Measurements from ENCODE around the gene ZNF674. TPM values are rescaled to one million over a fixed set of nuclear protein-coding genes. Genes with fewer than 3 reads are reported as not detected.

Gene ZNF674
- total RNA-seq, 1 experiment from 2014 or later, result 9.0 TPM

DNA sequence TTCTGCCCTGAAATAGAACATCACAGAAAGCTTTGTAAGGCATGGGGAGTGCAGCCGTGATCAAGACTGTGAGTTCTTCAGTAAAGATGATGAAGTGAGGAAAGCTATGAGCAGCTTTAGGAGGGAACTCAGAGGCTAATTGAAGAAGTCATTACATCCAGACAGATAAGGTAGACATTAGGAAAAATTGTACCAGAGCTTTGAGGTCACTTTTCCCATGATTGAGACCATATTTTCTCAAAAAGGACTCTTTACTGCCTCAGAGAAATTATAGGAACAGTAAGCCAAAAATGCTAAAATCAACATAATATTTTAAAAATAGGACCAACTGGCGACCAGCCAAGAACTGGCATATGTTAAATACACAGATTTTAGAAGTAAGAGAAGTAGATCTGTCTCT, 39.5 kb upstream of the ZNF674 start:
- Histone ChIP-seq H3K9me3 (ENCODE audit: low read length) (no peaks in the 10 kb centered on the region), H3K4me3 (ENCODE audit: low read length) (no peak overlapping the region), H3K9me2 (replicated peaks; ENCODE audit: low read length) (no peaks in the 10 kb centered on the region), H3K27ac (ENCODE audit: low read length) (no peak overlapping the region), H3F3A (ENCODE audit: low read length, unreplicated experiment) (no peaks in the 10 kb centered on the region), H3K27me3 (ENCODE audit: low read length) (no peaks in the 10 kb centered on the region), H3K79me2 (ENCODE audit: low read length) (peaks cover 66% of the 10 kb centered on the region), H3K4me1 (ENCODE audit: insufficient read depth, low read length) (peaks cover 35% of the 10 kb centered on the region), H4K20me1 (ENCODE audit: low read length) (no peaks in the 10 kb centered on the region), H3K36me3 (ENCODE audit: low read depth, low read length) (no peaks in the 10 kb centered on the region), H3K4me2 (ENCODE audit: low read length) (no peak overlapping the region), H3K9ac (ENCODE audit: low read length) (no peak overlapping the region), H2AFZ (ENCODE audit: low read length) (no peak overlapping the region)
- intact Hi-C loops (cut with micrococcal nuclease), result no loop called here
- POLR2A ChIA-PET (ENCODE audit: unreplicated experiment), result no interaction called here
- CTCF ChIA-PET, result no interaction called here
- TF ChIP-seq, protein P1, sequence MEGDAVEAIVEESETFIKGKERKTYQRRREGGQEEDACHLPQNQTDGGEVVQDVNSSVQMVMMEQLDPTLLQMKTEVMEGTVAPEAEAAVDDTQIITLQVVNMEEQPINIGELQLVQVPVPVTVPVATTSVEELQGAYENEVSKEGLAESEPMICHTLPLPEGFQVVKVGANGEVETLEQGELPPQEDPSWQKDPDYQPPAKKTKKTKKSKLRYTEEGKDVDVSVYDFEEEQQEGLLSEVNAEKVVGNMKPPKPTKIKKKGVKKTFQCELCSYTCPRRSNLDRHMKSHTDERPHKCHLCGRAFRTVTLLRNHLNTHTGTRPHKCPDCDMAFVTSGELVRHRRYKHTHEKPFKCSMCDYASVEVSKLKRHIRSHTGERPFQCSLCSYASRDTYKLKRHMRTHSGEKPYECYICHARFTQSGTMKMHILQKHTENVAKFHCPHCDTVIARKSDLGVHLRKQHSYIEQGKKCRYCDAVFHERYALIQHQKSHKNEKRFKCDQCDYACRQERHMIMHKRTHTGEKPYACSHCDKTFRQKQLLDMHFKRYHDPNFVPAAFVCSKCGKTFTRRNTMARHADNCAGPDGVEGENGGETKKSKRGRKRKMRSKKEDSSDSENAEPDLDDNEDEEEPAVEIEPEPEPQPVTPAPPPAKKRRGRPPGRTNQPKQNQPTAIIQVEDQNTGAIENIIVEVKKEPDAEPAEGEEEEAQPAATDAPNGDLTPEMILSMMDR (conservative IDR thresholded peaks at IDR 0.05; ENCODE audit: low read depth, low read length), result no peak
- TF ChIP-seq EZH2 (IDR thresholded peaks at IDR 0.05; ENCODE audit: low read length, unreplicated experiment) (no peak), EZH2phosphoT487 (IDR thresholded peaks at IDR 0.05; ENCODE audit: borderline replicate concordance, low read length) (no peak)
- ATAC-seq (no peak), DNase-seq (no peak)
- BruUV-seq (replicated peaks), result no TSS peak

DNA sequence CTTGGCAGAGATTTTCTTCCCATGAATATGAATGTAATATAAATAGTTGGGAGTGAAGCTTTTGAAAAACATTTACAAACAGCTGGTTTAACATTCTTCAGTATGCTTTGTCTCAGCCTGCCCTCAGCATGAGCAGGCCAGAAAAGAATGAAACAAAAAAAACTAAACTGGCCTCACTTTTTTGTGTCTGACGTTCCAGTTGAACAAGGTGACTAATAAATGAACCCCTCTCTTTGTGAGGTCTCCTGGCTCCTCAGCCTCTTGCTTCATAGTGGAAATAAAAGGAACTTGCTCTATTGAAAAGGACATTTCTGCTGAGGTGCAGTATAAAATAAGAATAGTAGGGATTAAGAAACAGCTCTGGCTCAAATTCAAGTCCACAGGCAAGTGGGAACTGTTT, 37.7 kb upstream of the ZNF674 start:
- ChIA-PET POLR2A (ENCODE audit: unreplicated experiment) (interaction anchor here (0.7 kb wide), 1 partner anchor 547 kb away, joined by 5 read pairs; no protein-coding TSS in a partner anchor), CTCF (interaction anchor here (0.7 kb wide), 1 partner anchor 61 kb away, joined by 5 read pairs; no protein-coding TSS in a partner anchor)
- H3K9me2 ChIP-seq (replicated peaks; ENCODE audit: low read length), result no peaks in the 10 kb centered on the region
- H3K4me2 ChIP-seq (ENCODE audit: low read length), result peak overlapping the region; percentile 34; the same call in 1 of the 2 replicates
- no peaks in the 10 kb centered on the region for H3K9me3 ChIP-seq (ENCODE audit: low read length)
- H2AFZ ChIP-seq (ENCODE audit: low read length), result no peak overlapping the region
- no peak for DNase-seq
- no peak for ATAC-seq
- intact Hi-C loops (cut with micrococcal nuclease), result no loop called here
- H3K27ac ChIP-seq (ENCODE audit: low read length), result no peak overlapping the region
- no peak overlapping the region for H3K4me3 ChIP-seq (ENCODE audit: low read length)
- H3K4me1 ChIP-seq (ENCODE audit: insufficient read depth, low read length), result peaks cover 29% of the 10 kb centered on the region
- no TSS peak for BruUV-seq (replicated peaks)
- H3K27me3 ChIP-seq (ENCODE audit: low read length), result no peaks in the 10 kb centered on the region
- H3F3A ChIP-seq (ENCODE audit: low read length, unreplicated experiment), result no peaks in the 10 kb centered on the region
- TF ChIP-seq, protein P1 (conservative IDR thresholded peaks at IDR 0.05; ENCODE audit: low read depth, low read length), result no peak
- no peak for TF ChIP-seq EZH2phosphoT487 (IDR thresholded peaks at IDR 0.05; ENCODE audit: borderline replicate concordance, low read length)
- TF ChIP-seq EZH2 (IDR thresholded peaks at IDR 0.05; ENCODE audit: low read length, unreplicated experiment), result no peak
- peaks cover 8% of the 10 kb centered on the region; the same call in 1 of the 2 replicates for H3K36me3 ChIP-seq (ENCODE audit: low read depth, low read length)
- no peak overlapping the region for H3K9ac ChIP-seq (ENCODE audit: low read length)
- no peaks in the 10 kb centered on the region for H4K20me1 ChIP-seq (ENCODE audit: low read length)
- peaks cover 72% of the 10 kb centered on the region for H3K79me2 ChIP-seq (ENCODE audit: low read length)

DNA sequence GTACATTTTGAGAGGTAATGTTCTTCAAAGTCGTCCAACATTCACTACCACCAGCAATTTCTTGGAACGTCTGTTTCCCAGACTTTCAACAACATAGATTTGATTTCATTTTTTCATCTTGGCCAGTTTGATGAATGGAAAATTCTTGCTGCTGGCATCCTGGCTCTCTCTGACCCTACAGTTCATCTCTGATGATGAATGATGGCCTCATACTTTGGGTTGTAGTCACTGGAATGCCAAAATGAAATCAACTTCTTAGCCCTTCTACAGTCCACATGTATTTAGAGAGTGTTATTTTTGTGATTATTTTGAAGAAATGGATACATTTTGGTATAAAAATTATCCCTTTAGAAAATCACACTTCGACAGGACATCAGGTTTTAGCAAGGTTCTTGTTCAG, 37.1 kb upstream of the ZNF674 start:
- Histone ChIP-seq H3K9me3 (ENCODE audit: low read length) (no peaks in the 10 kb centered on the region), H3K4me1 (ENCODE audit: insufficient read depth, low read length) (peaks cover 29% of the 10 kb centered on the region), H3K4me2 (ENCODE audit: low read length) (peak overlapping the region; percentile 34; the same call in 1 of the 2 replicates), H3K4me3 (ENCODE audit: low read length) (no peak overlapping the region), H3K9me2 (replicated peaks; ENCODE audit: low read length) (no peaks in the 10 kb centered on the region), H3K79me2 (ENCODE audit: low read length) (peaks cover 72% of the 10 kb centered on the region), H2AFZ (ENCODE audit: low read length) (no peak overlapping the region), H3K27ac (ENCODE audit: low read length) (no peak overlapping the region), H3F3A (ENCODE audit: low read length, unreplicated experiment) (no peaks in the 10 kb centered on the region), H3K27me3 (ENCODE audit: low read length) (no peaks in the 10 kb centered on the region), H3K9ac (ENCODE audit: low read length) (no peak overlapping the region), H4K20me1 (ENCODE audit: low read length) (no peaks in the 10 kb centered on the region), H3K36me3 (ENCODE audit: low read depth, low read length) (peaks cover 8% of the 10 kb centered on the region; the same call in 1 of the 2 replicates)
- ATAC-seq, result 0 out of 2 replicates have a peak, but pooled peaks have one; percentile 19
- intact Hi-C loops (cut with micrococcal nuclease), result no loop called here
- BruUV-seq (replicated peaks), result no TSS peak
- peak; percentile 42 for DNase-seq
- TF ChIP-seq, protein P1 (conservative IDR thresholded peaks at IDR 0.05; ENCODE audit: low read depth, low read length), result no peak
- TF ChIP-seq EZH2phosphoT487 (IDR thresholded peaks at IDR 0.05; ENCODE audit: borderline replicate concordance, low read length) (no peak), EZH2 (IDR thresholded peaks at IDR 0.05; ENCODE audit: low read length, unreplicated experiment) (no peak)
- ChIA-PET CTCF (no interaction called here), POLR2A (ENCODE audit: unreplicated experiment) (interaction anchor here (0.7 kb wide), 1 partner anchor 547 kb away, joined by 5 read pairs; no protein-coding TSS in a partner anchor)

Data from PC-3 (cell line).